ENCODE measurements around the gene NCOA3.
"Not testable (repeated sequence)": the region's sequence is repeated elsewhere in the genome, so short reads cannot be mapped to it uniquely, and the experiment has no call there.

The NCOA3 gene

DNA sequence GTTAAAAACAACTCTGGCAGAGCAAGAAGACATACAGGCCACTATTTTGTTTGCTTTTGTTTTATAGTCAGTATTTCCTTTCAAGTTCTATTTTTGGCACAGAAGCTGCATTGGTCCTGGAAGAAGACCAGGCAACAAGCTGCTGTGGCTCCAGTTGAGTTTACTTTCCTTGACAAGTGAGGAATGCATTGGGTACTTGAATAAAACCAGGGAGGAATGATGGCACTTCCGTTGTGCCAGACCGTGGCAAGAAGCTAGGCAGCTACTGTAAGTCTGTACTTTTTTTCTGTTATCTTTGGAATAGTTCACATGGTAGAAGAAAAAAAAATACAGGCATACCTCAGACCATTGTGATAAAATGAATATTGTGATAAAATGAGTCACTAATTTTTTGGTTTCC lies 66.3 kb downstream of the NCOA3 start:
- no peak for DNase-seq

DNA sequence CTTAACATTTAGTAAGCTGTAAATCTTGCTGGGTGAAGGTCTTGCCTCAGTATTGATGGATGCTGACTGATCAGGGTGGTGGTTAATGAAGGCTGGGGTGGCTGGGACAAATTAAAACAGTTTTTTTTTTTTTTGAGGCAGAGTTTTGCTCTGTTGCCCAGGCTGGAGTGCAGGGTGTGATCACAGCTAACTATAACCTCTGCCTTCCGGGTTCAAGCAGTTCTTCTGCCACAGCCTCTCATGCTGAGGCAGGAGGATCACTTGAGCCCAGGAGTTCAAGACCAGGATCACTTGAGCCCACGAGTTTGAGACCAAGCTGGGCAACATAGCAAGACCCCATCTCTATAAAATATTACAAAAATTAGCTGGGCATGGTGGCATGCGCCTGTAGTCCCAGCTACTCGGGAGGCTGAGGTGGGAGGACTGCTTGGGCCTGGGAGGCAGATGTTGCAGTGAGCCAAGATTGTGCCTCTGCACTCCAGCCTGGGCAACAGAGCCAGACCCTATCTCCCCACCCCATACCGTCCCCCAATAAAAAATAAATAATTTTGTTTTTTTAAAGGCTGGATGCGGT lies 67.2 kb downstream of the NCOA3 start:
- no peak for DNase-seq

- DNase-seq, result no peak
Observed at GRCh38 chr20:47571426-47571825, 69.7 kb downstream of the NCOA3 start.

DNA sequence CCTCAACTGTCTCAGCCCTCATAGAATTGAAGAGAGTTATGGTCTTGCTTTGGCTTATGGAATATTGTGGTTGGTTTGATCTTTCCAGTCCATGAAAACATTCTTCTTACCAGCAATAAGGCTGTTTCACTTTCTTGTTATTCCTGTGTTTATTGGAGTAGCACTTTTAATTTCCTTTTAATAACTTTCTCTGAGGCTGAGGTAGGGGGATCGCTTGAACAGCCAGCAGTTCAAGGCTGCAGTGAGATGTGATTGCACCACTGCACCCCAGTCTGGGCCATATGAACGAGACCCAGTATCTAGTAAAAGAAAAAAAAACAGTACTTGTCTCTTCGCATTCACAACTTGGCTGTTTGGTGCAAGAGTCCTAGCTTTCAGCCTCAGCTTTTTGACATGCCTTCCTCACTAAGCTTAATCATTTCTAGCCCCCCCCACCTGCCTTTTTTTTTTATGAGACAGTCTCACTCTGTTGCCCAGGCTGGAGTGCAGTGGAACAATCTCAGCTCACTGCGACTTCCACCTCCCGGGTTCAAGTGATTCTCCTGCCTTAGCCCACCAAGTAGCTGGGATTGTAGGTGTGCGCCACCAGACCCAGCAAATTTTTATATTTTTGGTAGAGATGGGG lies 70.5 kb downstream of the NCOA3 start:
- no peak for DNase-seq

GRCh38 chr20:47573559-47573958 lies 71.9 kb downstream of the NCOA3 start:
- no peak for DNase-seq

GRCh38 chr20:47574616-47575364 lies 73.1 kb downstream of the NCOA3 start:
- DNase-seq, result no peak

GRCh38 chr20:47576516-47577033 lies 74.9 kb downstream of the NCOA3 start:
- no peak for DNase-seq

- no peak for DNase-seq
Observed at GRCh38 chr20:47577314-47577713, 75.6 kb downstream of the NCOA3 start.

DNA sequence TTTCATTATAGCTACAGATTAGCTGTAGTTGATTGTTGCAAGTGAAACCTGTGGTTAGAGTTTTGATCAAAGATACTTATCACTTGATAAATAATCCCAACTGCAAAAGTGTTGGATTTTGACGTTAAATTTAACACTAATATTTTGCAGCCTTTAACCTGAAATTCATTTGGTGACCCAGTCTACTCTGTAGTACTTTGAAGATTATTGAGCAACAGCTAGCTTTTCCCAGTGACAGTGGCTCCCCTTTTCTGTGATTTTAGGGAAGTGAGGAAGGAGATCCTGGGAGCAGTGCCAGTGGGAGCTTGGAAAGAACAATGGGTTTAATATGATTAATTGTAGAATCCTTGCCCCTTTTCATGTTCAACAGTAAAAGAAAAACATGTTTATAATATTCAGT lies 76.9 kb downstream of the NCOA3 start:
- DNase-seq, result no peak

- DNase-seq, result not testable (repeated sequence)
Observed at GRCh38 chr20:47580686-47581085, 79.0 kb downstream of the NCOA3 start.

- no peak for DNase-seq
Observed at GRCh38 chr20:47581090-47581489, 79.4 kb downstream of the NCOA3 start.

GRCh38 chr20:47583551-47583950 lies 81.9 kb downstream of the NCOA3 start:
- no peak for DNase-seq

- no peak for DNase-seq
Observed at GRCh38 chr20:47585087-47585747, 83.5 kb downstream of the NCOA3 start.

GRCh38 chr20:47586649-47587294 lies 85.1 kb downstream of the NCOA3 start:
- no peak for DNase-seq

GRCh38 chr20:47588158-47588557 lies 86.5 kb downstream of the NCOA3 start:
- DNase-seq, result no peak

DNA sequence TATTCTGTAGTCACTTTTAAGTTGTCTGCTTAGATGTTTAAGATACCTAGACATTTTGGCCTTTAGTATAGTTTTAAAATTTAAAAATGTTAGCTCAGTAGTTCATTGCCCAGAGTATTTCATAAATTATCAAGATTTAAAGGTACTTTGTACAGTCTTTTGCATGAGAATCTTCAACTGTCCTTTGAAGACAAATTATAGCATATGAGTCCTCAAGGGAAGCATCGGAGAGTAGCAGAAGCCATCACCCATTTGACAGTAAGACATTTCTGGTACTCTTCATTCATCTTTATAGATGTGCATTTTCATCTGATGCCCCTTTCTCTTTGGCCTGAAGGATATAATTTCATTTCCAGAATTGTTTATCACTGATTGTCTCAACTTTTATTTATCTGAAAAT lies 89.5 kb downstream of the NCOA3 start:
- DNase-seq, result no peak

DNA sequence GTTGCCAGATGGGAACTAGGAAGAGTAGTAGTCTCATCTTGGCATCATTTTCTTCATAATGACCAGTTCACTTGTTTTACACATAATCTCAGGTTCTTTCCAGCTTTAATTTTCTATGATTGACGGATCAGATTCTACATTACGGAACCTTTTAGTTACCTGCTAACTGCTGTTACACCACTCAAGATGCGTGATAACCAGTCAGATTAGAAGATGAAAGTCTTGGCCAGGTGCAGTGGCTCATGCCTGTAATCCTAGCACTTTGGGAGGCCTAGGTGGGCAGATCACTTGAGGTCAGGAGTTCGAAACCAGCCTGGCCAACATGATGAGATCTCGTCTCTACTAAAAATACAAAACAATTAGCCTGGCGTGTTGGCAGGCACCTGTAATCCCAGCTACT lies 92.5 kb downstream of the NCOA3 start:
- no peak for DNase-seq

DNA sequence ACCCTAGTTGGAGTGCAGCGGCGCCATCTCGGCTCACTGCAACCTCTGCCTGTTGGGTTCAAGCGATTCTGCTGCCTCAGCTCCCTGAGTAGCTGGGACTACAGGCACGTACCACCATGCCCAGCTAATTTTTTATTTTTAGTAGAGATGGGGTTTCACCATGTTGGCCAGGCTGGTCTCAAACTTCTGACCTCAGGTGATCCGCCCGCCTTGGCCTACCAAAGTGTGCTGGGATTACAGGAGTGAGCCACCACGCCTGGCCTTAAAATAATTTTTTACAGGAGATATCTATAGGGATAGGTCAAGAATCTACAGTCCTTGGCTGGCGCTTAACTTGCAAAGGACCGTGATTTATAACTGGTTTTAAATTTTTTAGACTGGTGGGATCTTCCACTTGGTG lies 93.5 kb downstream of the NCOA3 start:
- not testable (repeated sequence) for DNase-seq

GRCh38 chr20:47596003-47596571 lies 94.4 kb downstream of the NCOA3 start:
- no peak for DNase-seq

- DNase-seq, result no peak
Observed at GRCh38 chr20:47597090-47597489, 95.4 kb downstream of the NCOA3 start.

GRCh38 chr20:47598911-47599744 lies 97.4 kb downstream of the NCOA3 start:
- no peak for DNase-seq

All from activated naive CD4-positive, alpha-beta T cell treated with anti-CD3 and anti-CD28 coated beads, Interleukin-2, amount 50 U/mL, for 16 hours (primary cell).